ENCODE data around the gene DNLZ. TPM values are rescaled to one million over a fixed set of nuclear protein-coding genes. Genes with fewer than 3 reads are reported as not detected.

The DNLZ gene
- total and polyA plus RNA-seq, 9 of the 15 experiments (the other 6 are each of a cell fraction or from before 2014, with no cell fraction given) = 0.17 to 44.6 (median 3.4) TPM

- POLR2A ChIA-PET = interaction anchor here (0.6 to 1.4 kb wide), 3 partner anchors 48 to 1955 kb away, joined by 3 read pairs; partner anchors contain the start of gene EGFL7
- BruUV-seq (replicated peaks) = no TSS peak
- H3K4me3 ChIP-seq = no peak overlapping the region
- ATAC-seq (peak; percentile 1; the same call in 2 of the 3 replicates), FAIRE-seq (peak; percentile 44), DNase-seq (ENCODE audit: extremely low read depth in 1 of 4, low spot score in 3 of 4) (peak; percentile 56 to 63 (median 62))
- H3K9ac ChIP-seq (ENCODE audit: insufficient read depth in 1 of 2, low read depth in 2 of 2, low read length in 2 of 2) = peak overlapping the region in 1 of 2 experiments; percentile 66; a peak in 2 of 4 replicates
- H3K27ac ChIP-seq (ENCODE audit: extremely low read depth, low read depth, low read length) = no peak overlapping the region
- H4K20me1 ChIP-seq (replicated peaks; ENCODE audit: control insufficient read depth, insufficient read depth, low read length) = no peaks in the 10 kb centered on the region
- peaks cover 48% of the 10 kb centered on the region; the same call in 1 of the 3 replicates for H3K36me3 ChIP-seq (ENCODE audit: control insufficient read depth, insufficient read depth, low read length)
- H3K9me3 ChIP-seq (replicated peaks; ENCODE audit: control insufficient read depth, insufficient read depth, low read depth, low read length) = no peaks in the 10 kb centered on the region
- in situ Hi-C loops (cut with MboI) (no loop called here), intact Hi-C loops (cut with micrococcal nuclease) (loop anchor here (1.0 kb wide), 1 partner anchor 35 kb away; the partner anchor contains the start of gene SNAPC4)
- H2AFZ ChIP-seq (ENCODE audit: low read depth, low read length) = no peak overlapping the region
- peaks cover 11 to 91% of the 10 kb centered on the region in 2 experiments for H3K4me1 ChIP-seq (replicated peaks in 1 of 2; ENCODE audit: control insufficient read depth in 2 of 2, insufficient read depth in 2 of 2, low read length in 2 of 2)
- H3K27me3 ChIP-seq (ENCODE audit: control insufficient read depth in 2 of 2, insufficient read depth in 2 of 2, low read length in 2 of 2) = no peaks in the 10 kb centered on the region
- H3K4me2 ChIP-seq (ENCODE audit: insufficient read depth, low read length) = no peak overlapping the region
- no peaks in the 10 kb centered on the region; the same call in 2 of the 3 replicates for H3K79me2 ChIP-seq (ENCODE audit: control insufficient read depth, insufficient read depth, low read length)
- WGBS (ENCODE audit: insufficient coverage, low coverage, missing lambda C conversion rate) = 58% methylated on average over 25 of the region's 31 CpGs
- no peaks in the 10 kb centered on the region for H3K9me1 ChIP-seq (ENCODE audit: control insufficient read depth, insufficient read depth, low read length)
- CTCF ChIA-PET (ENCODE audit: low intra/inter-chr PET ratio) = no interaction called here
- TF ChIP-seq ZFP36 (IDR thresholded peaks at IDR 0.05; ENCODE audit: low read depth, low read length, partially characterized antibody) (no peak), CTCF (IDR thresholded peaks at IDR 0.05 in 2 of 3, conservative IDR thresholded peaks at IDR 0.05 in 1 of 3; ENCODE audit: insufficient read depth in 2 of 3, low read depth in 1 of 3, low read length in 3 of 3) (0 out of 6 replicates have a peak, but pooled peaks of 1 of the 3 experiments have one; percentile 5), ZBTB1 (CRISPR knock-in tag; IDR thresholded peaks at IDR 0.05; ENCODE audit: borderline replicate concordance, low read depth) (no peak), ZBTB11 (CRISPR knock-in tag; IDR thresholded peaks at IDR 0.05) (no peak), HES1 (IDR thresholded peaks at IDR 0.05; ENCODE audit: low read depth) (no peak), NR1H2 (CRISPR knock-in tag; IDR thresholded peaks at IDR 0.05) (no peak), ZNF280B (CRISPR knock-in tag; IDR thresholded peaks at IDR 0.05) (no peak), YBX1 (IDR thresholded peaks at IDR 0.05) (no peak), ATF2 (CRISPR knock-in tag; IDR thresholded peaks at IDR 0.05) (no peak)
Measured at GRCh38 chr9:136364942-136365774, 1.6 kb upstream of the DNLZ start.

Measured in K562 (cell line).